Panc1 (cell line): ENCODE results near the gene FEM1B. TPM values are rescaled to one million over a fixed set of nuclear protein-coding genes. Genes with fewer than 3 reads are reported as not detected.

Source experiments
- ATAC-seq: fragments of 200-7000 bp; cut with Tn5 transposase; 2 replicates; pipeline ENCODE4 v1.9.1; 2020; ENCODE audit warnings: mild to moderate bottlenecking, moderate library complexity
- BruUV-seq: library from RNA; stranded (reverse); fragments of 400-500 nt; replicated peaks from 2 replicates; lab custom pipeline; 2021; lab: Mats Ljungman, UMichigan
- CTCF ChIA-PET: fragments of 300-600 bp; sonication (Branson Sonifier 250); formaldehyde crosslinking; loops from one replicate; lab custom pipeline; 2022; ENCODE audit warnings: antibody characterized with exemption; lab: Charles Lee
- POLR2A ChIA-PET: fragments of 300-600 bp; sonication (Branson Sonifier 250); formaldehyde crosslinking; loops from one replicate; lab custom pipeline; 2022; ENCODE audit warnings: antibody characterized with exemption; lab: Charles Lee
- DNase-seq: peaks from one replicate; pipeline ENCODE4 v3.0.0-alpha.2; 2010; ENCODE audit warnings: low read depth, low spot score
- H3K27ac ChIP-seq: 2 replicates; pipeline ENCODE4 v1.5.1; 2011; ENCODE audit warnings: mild to moderate bottlenecking, low read length, inconsistent platforms
- H3K27me3 ChIP-seq: fragments of 200-500 bp; sonication (Bioruptor generic); 2 replicates; pipeline ENCODE4 v1.6.0; 2014; ENCODE audit warnings: low read length, inconsistent platforms; ENCODE audit not compliant: control insufficient read depth, insufficient read depth
- H3K36me3 ChIP-seq: fragments of 200-500 bp; sonication (Bioruptor generic); 2 replicates; pipeline ENCODE4 v1.5.1; 2014; ENCODE audit warnings: inconsistent platforms, mild to moderate bottlenecking, low read length, moderate library complexity; ENCODE audit not compliant: control insufficient read depth, insufficient read depth
- H3K4me1 ChIP-seq: 2 replicates; pipeline ENCODE4 v1.5.1; 2011; ENCODE audit warnings: inconsistent platforms, mild to moderate bottlenecking, low read length, moderate library complexity; ENCODE audit not compliant: control insufficient read depth, insufficient read depth
- H3K4me3 ChIP-seq, 2 experiments: 2 replicates each; pipeline ENCODE4 v1.5.1; 2011 to 2012; ENCODE audit warnings: low read depth in 2 of 2, low read length in 2 of 2, mild to moderate bottlenecking in 2 of 2, inconsistent platforms in 1 of 2, moderate library complexity in 1 of 2
- H3K9me3 ChIP-seq: fragments of 200-500 bp; sonication (Bioruptor generic); 2 replicates; pipeline ENCODE4 v1.5.1; 2014; ENCODE audit warnings: low read depth, mild to moderate bottlenecking, inconsistent platforms, low read length, moderate library complexity; ENCODE audit not compliant: control insufficient read depth, insufficient read depth
- CTCF ChIP-seq: fragments of 450-650 bp; IDR thresholded peaks from 2 replicates; pipeline ENCODE4 v1.5.1; 2017; ENCODE audit warnings: mild to moderate bottlenecking
- POLR2AphosphoS5 ChIP-seq: IDR thresholded peaks from 2 replicates; pipeline ENCODE4 v1.6.1; 2012; ENCODE audit warnings: mild to moderate bottlenecking, low read depth, low read length, moderate library complexity
- REST ChIP-seq, 2 experiments: IDR thresholded peaks; 2 replicates each; pipeline ENCODE4 v1.6.1; 2011 to 2012; ENCODE audit warnings: low read depth in 2 of 2, control low read depth in 1 of 2, low read length in 1 of 2, mild to moderate bottlenecking in 1 of 2, moderate library complexity in 1 of 2; ENCODE audit not compliant: insufficient read depth in 1 of 2
- SIN3A ChIP-seq: IDR thresholded peaks from 2 replicates; pipeline ENCODE4 v1.6.1; 2012; ENCODE audit warnings: low read depth, mild to moderate bottlenecking, low read length, moderate library complexity, borderline replicate concordance; ENCODE audit not compliant: insufficient read depth
- TCF7L2 ChIP-seq: IDR thresholded peaks from 2 replicates; pipeline ENCODE4 v1.6.1; 2011; ENCODE audit warnings: mild to moderate bottlenecking, low read depth, low read length, inconsistent platforms
- in situ Hi-C: cut with HindIII; loops from 2 replicates; pipeline ENCODE4 v1.10.0; 2016; ENCODE audit warnings: low sequenced_read_pairs, low pct_unique_long_range_greater_than_20kb
- intact Hi-C: fragments of 100-400 bp; cut with micrococcal nuclease; formaldehyde crosslinking; loops from one replicate; pipeline ENCODE4 v1.10.0; 2022; ENCODE audit not compliant: unreplicated experiment
- total RNA-seq: library from RNA; stranded (reverse); gene quantifications from one replicate; pipeline ENCODE4 v1.2.1, GENCODE V29; 2021; ENCODE audit not compliant: unreplicated experiment

The FEM1B gene
- total RNA-seq, 1 experiment from 2014 or later, result 34.8 TPM

- H3K9me3 ChIP-seq, result no peaks in the 10 kb centered on the region
- intact Hi-C loops (no loop called here), in situ Hi-C loops (no loop called here)
- no peak overlapping the region for H3K4me3 ChIP-seq
- no peaks in the 10 kb centered on the region for H3K4me1 ChIP-seq
- TF ChIP-seq REST (IDR thresholded peaks at IDR 0.05; ENCODE audit: insufficient read depth in 1 of 2, low read depth in 2 of 2, low read length in 1 of 2) (no peak), CTCF (no peak), SIN3A (no peak), TCF7L2 (no peak), POLR2AphosphoS5 (no peak)
- no peaks in the 10 kb centered on the region for H3K36me3 ChIP-seq
- CTCF ChIA-PET, result interaction anchor here (0.6 to 1.0 kb wide), 3 partner anchors 9 to 139 kb away, joined by 3 to 4 read pairs (median 4); no protein-coding TSS in a partner anchor
- POLR2A ChIA-PET, result no interaction called here
- no peak overlapping the region for H3K27ac ChIP-seq
- no peak for DNase-seq
- no peak for ATAC-seq
- H3K27me3 ChIP-seq, result no peaks in the 10 kb centered on the region
- no TSS peak for BruUV-seq
Observed at GRCh38 chr15:68315495-68316031, 38.0 kb downstream of the FEM1B start.

GRCh38 chr15:68316061-68316804 lies 38.7 kb downstream of the FEM1B start:
- CTCF ChIA-PET, result interaction anchor here (0.6 to 0.9 kb wide), 3 partner anchors 10 to 139 kb away, joined by 3 to 8 read pairs (median 4); no protein-coding TSS in a partner anchor
- no peaks in the 10 kb centered on the region for H3K36me3 ChIP-seq
- TF ChIP-seq SIN3A, result no peak
- no peak for TF ChIP-seq POLR2AphosphoS5
- no peak for TF ChIP-seq TCF7L2
- no peak for TF ChIP-seq REST (IDR thresholded peaks at IDR 0.05; ENCODE audit: insufficient read depth in 1 of 2, low read depth in 2 of 2, low read length in 1 of 2)
- TF ChIP-seq CTCF, result peak; percentile 82; the same call in 1 of the 2 replicates
- DNase-seq (no peak), ATAC-seq (peak; percentile 67; the same call in 1 of the 2 replicates)
- no peak overlapping the region for H3K4me3 ChIP-seq
- intact Hi-C loops, result no loop called here
- no peaks in the 10 kb centered on the region for H3K27me3 ChIP-seq
- no TSS peak for BruUV-seq
- POLR2A ChIA-PET, result no interaction called here
- H3K9me3 ChIP-seq, result no peaks in the 10 kb centered on the region
- H3K27ac ChIP-seq, result no peak overlapping the region
- in situ Hi-C loops, result no loop called here
- H3K4me1 ChIP-seq, result no peaks in the 10 kb centered on the region
